GM21447 (cell line): ENCODE results near the gene TRAM2.

ENCODE experiments used
- ATAC-seq: cut with Tn5 transposase; IDR thresholded peaks from one replicate; pipeline ENCODE4 v1.9.1; 2021; ENCODE audit not compliant: unreplicated experiment

The TRAM2 gene

GRCh38 chr6:52512199-52512598 is 64.7 kb downstream of the TRAM2 start:
- ATAC-seq = no peak

- no peak for ATAC-seq
These were observed 65.2 kb downstream of the TRAM2 start for GRCh38 chr6:52511572-52512151.

- ATAC-seq = no peak
These were observed 65.7 kb downstream of the TRAM2 start for GRCh38 chr6:52511163-52511562.

GRCh38 chr6:52510213-52510562 is 66.7 kb downstream of the TRAM2 start:
- ATAC-seq = no peak

- no peak for ATAC-seq
These were observed 67.3 kb downstream of the TRAM2 start for GRCh38 chr6:52509281-52510212.

GRCh38 chr6:52508261-52508739 is 68.6 kb downstream of the TRAM2 start:
- no peak for ATAC-seq

- no peak for ATAC-seq
These were observed 69.2 kb downstream of the TRAM2 start for GRCh38 chr6:52507557-52508260.

GRCh38 chr6:52506476-52506875 is 70.4 kb downstream of the TRAM2 start:
- no peak for ATAC-seq

- ATAC-seq = no peak
These were observed 71.0 kb downstream of the TRAM2 start for GRCh38 chr6:52505726-52506409.

- no peak for ATAC-seq
These were observed 72.1 kb downstream of the TRAM2 start for GRCh38 chr6:52504782-52505136.

GRCh38 chr6:52503851-52504781 is 72.7 kb downstream of the TRAM2 start:
- ATAC-seq = no peak

GRCh38 chr6:52503323-52503747 is 73.5 kb downstream of the TRAM2 start:
- ATAC-seq = no peak

GRCh38 chr6:52502306-52503029 is 74.4 kb downstream of the TRAM2 start:
- no peak for ATAC-seq

GRCh38 chr6:52500238-52501129 is 76.4 kb downstream of the TRAM2 start:
- ATAC-seq = no peak

- ATAC-seq = no peak
These were observed 77.1 kb downstream of the TRAM2 start for GRCh38 chr6:52499681-52500236.

- ATAC-seq = no peak
These were observed 77.8 kb downstream of the TRAM2 start for GRCh38 chr6:52499026-52499425.

- peak; percentile 52 for ATAC-seq
These were observed 78.3 kb downstream of the TRAM2 start for GRCh38 chr6:52498538-52499017.
